OCI-LY7 (cell line): ENCODE results near the gene TTC23L. TPM values are rescaled to one million over a fixed set of nuclear protein-coding genes. Genes with fewer than 3 reads are reported as not detected.

Experiments
- BruUV-seq: library from RNA; stranded (reverse); fragments of 400-500 nt; replicated peaks from 2 replicates; lab custom pipeline; 2021; lab: Mats Ljungman, UMichigan
- CTCF ChIA-PET: fragments of 300-600 bp; sonication (Branson Sonifier 250); formaldehyde crosslinking; loops from one replicate; lab custom pipeline; 2022; ENCODE audit warnings: antibody characterized with exemption; ENCODE audit not compliant: unreplicated experiment; lab: Charles Lee
- POLR2A ChIA-PET: fragments of 300-600 bp; sonication (Branson Sonifier 250); formaldehyde crosslinking; loops from one replicate; lab custom pipeline; 2022; ENCODE audit warnings: antibody characterized with exemption; lab: Charles Lee
- DNase-seq: peaks from one replicate; pipeline ENCODE4 v3.0.0-alpha.2; 2015; ENCODE audit warnings: low spot score
- H2AFZ ChIP-seq: fragments of 200-600 bp; sonication (generic), shearing (Covaris generic); 2 replicates; pipeline ENCODE4 v1.6.1; 2014; ENCODE audit warnings: mild to moderate bottlenecking, antibody characterized with exemption, low read length, moderate library complexity
- H3K27ac ChIP-seq: fragments of 200-600 bp; sonication (generic); 2 replicates; pipeline ENCODE4 v1.5.1; 2014; ENCODE audit warnings: mixed run types, low read depth, mild to moderate bottlenecking, moderate library complexity, low read length, inconsistent platforms; ENCODE audit not compliant: poor library complexity, severe bottlenecking
- H3K36me3 ChIP-seq: fragments of 200-600 bp; sonication (generic); 2 replicates; pipeline ENCODE4 v1.6.1; 2014; ENCODE audit warnings: mild to moderate bottlenecking, antibody characterized with exemption, low read length, moderate library complexity, mixed read lengths; ENCODE audit not compliant: insufficient read depth
- H3K4me1 ChIP-seq: fragments of 200-600 bp; sonication (generic); 2 replicates; pipeline ENCODE4 v1.5.1; 2014; ENCODE audit warnings: mild to moderate bottlenecking, low read length; ENCODE audit not compliant: insufficient read depth, poor library complexity, severe bottlenecking
- H3K4me2 ChIP-seq: fragments of 200-600 bp; sonication (generic); 2 replicates; pipeline ENCODE4 v1.6.1; 2014; ENCODE audit warnings: mild to moderate bottlenecking, low read length
- H3K4me3 ChIP-seq: fragments of 200-600 bp; sonication (generic); 2 replicates; pipeline ENCODE4 v1.5.1; 2014; ENCODE audit warnings: mild to moderate bottlenecking, low read depth, low read length; ENCODE audit not compliant: poor library complexity, severe bottlenecking
- H3K79me2 ChIP-seq: fragments of 200-600 bp; sonication (generic); 2 replicates; pipeline ENCODE4 v1.6.1; 2016; ENCODE audit warnings: low read depth, mild to moderate bottlenecking, low read length, moderate library complexity, mixed read lengths; ENCODE audit not compliant: insufficient read depth
- H3K9me2 ChIP-seq: fragments of 200-600 bp; sonication (generic); 2 replicates; pipeline ENCODE4 v1.6.1; 2016; ENCODE audit warnings: mild to moderate bottlenecking, low read length, mixed read lengths; ENCODE audit not compliant: insufficient read depth
- H3K9me3 ChIP-seq: fragments of 200-600 bp; sonication (generic); 2 replicates; pipeline ENCODE4 v1.6.1; 2014; ENCODE audit warnings: mild to moderate bottlenecking, mixed run types, low read length, mixed read lengths
- H4K20me1 ChIP-seq: fragments of 200-600 bp; sonication (generic); 2 replicates; pipeline ENCODE4 v1.6.1; 2014; ENCODE audit warnings: mild to moderate bottlenecking, antibody characterized with exemption, low read length, moderate library complexity, mixed read lengths; ENCODE audit not compliant: insufficient read depth
- CTCF ChIP-seq: fragments of 200-600 bp; sonication (generic); conservative IDR thresholded peaks from 2 replicates; pipeline ENCODE4 v1.5.1; 2014; ENCODE audit warnings: mild to moderate bottlenecking, antibody characterized with exemption, low read length, moderate library complexity, mixed read lengths
- EZH2phosphoT487 ChIP-seq: fragments of 200-600 bp; sonication (generic); IDR thresholded peaks from 2 replicates; pipeline ENCODE4 v1.6.1; 2018; ENCODE audit warnings: low read depth, borderline replicate concordance, mild to moderate bottlenecking, mixed run types, antibody characterized with exemption, low read length, moderate library complexity, mixed read lengths
- intact Hi-C: fragments of 100-400 bp; cut with micrococcal nuclease; formaldehyde crosslinking; loops from one replicate; pipeline ENCODE4 v1.10.0; 2022; ENCODE audit not compliant: unreplicated experiment
- total RNA-seq, 2 experiments: library from RNA; depleted of rRNA in 1 of 2; stranded (reverse); fragments of >200 nt in 1 of 2; shearing (Covaris generic) in 1 of 2; gene quantifications; 2 replicates each; pipeline ENCODE4 v1.2.3, GENCODE V29; 2014 to 2022

TTC23L gene
- total RNA-seq, 2 experiments from 2014 or later: 0.06 to 1.4 TPM

GRCh38 chr5:34857161-34857560, 18.2 kb downstream of the TTC23L start:
- peaks cover 11% of the 10 kb centered on the region for H3K4me1 ChIP-seq
- H3K4me3 ChIP-seq: no peak overlapping the region
- no peak overlapping the region for H3K27ac ChIP-seq
- H4K20me1 ChIP-seq: no peaks in the 10 kb centered on the region
- no peaks in the 10 kb centered on the region for H3K9me3 ChIP-seq
- ChIA-PET CTCF (no interaction called here), POLR2A (interaction anchor here (1.4 kb wide), 1 partner anchor 28 kb away, joined by 5 read pairs; no protein-coding TSS in a partner anchor)
- H3K9me2 ChIP-seq: no peaks in the 10 kb centered on the region
- BruUV-seq: no TSS peak
- no peak overlapping the region for H2AFZ ChIP-seq
- no peaks in the 10 kb centered on the region for H3K79me2 ChIP-seq
- no peak for DNase-seq
- no peak overlapping the region for H3K4me2 ChIP-seq
- TF ChIP-seq EZH2phosphoT487 (no peak), CTCF (no peak)
- no peaks in the 10 kb centered on the region for H3K36me3 ChIP-seq
- intact Hi-C loops: no loop called here

- Histone ChIP-seq H3K9me3 (no peaks in the 10 kb centered on the region), H3K9me2 (no peaks in the 10 kb centered on the region), H4K20me1 (no peaks in the 10 kb centered on the region), H3K4me1 (peaks cover 11% of the 10 kb centered on the region), H3K27ac (no peak overlapping the region), H2AFZ (no peak overlapping the region), H3K79me2 (no peaks in the 10 kb centered on the region), H3K4me2 (no peak overlapping the region), H3K36me3 (no peaks in the 10 kb centered on the region), H3K4me3 (no peak overlapping the region)
- CTCF ChIA-PET: no interaction called here
- TF ChIP-seq CTCF: no peak
- no peak for TF ChIP-seq EZH2phosphoT487
- intact Hi-C loops: no loop called here
- DNase-seq: no peak
- no TSS peak for BruUV-seq
- POLR2A ChIA-PET: interaction anchor here (1.4 kb wide), 1 partner anchor 29 kb away, joined by 5 read pairs; no protein-coding TSS in a partner anchor
These were observed 18.9 kb downstream of the TTC23L start for GRCh38 chr5:34857894-34858293.

- no peak overlapping the region for H3K4me2 ChIP-seq
- CTCF ChIA-PET: no interaction called here
- no peaks in the 10 kb centered on the region for H3K9me2 ChIP-seq
- POLR2A ChIA-PET: interaction anchor here (0.6 to 1.4 kb wide), 4 partner anchors 10 to 1274 kb away, joined by 3 to 5 read pairs (median 4); no protein-coding TSS in a partner anchor
- H3K79me2 ChIP-seq: no peaks in the 10 kb centered on the region
- TF ChIP-seq CTCF: no peak
- no peak for TF ChIP-seq EZH2phosphoT487
- no peaks in the 10 kb centered on the region for H3K36me3 ChIP-seq
- intact Hi-C loops: no loop called here
- no peak for DNase-seq
- no peaks in the 10 kb centered on the region for H4K20me1 ChIP-seq
- H3K27ac ChIP-seq: no peak overlapping the region
- BruUV-seq: no TSS peak
- H3K9me3 ChIP-seq: no peaks in the 10 kb centered on the region
- H3K4me3 ChIP-seq: no peak overlapping the region
- H3K4me1 ChIP-seq: peaks cover 11% of the 10 kb centered on the region
- H2AFZ ChIP-seq: no peak overlapping the region; the same call in 1 of the 2 replicates
These were observed 19.8 kb downstream of the TTC23L start for GRCh38 chr5:34858790-34859189.
